Activated CD4-positive, alpha-beta T cell treated with anti-CD3 and anti-CD28 coated beads for 36 hours (primary cell): ENCODE data around the gene COL9A2. TPM values are rescaled to one million over a fixed set of nuclear protein-coding genes. Genes with fewer than 3 reads are reported as not detected.

Experiments
- ATAC-seq: fragments of 200-7000 bp; cut with Tn5 transposase; one replicate; pipeline ENCODE4 v1.10.0; 2021; ENCODE audit warnings: mild to moderate bottlenecking, moderate library complexity
- CTCF ChIA-PET: fragments of 350-600 bp; sonication (Branson Sonifier 250); formaldehyde crosslinking; loops from one replicate; lab custom pipeline; 2021; ENCODE audit warnings: antibody characterized with exemption; lab: Charles Lee
- POLR2A ChIA-PET: fragments of 350-600 bp; sonication (Branson Sonifier 250); formaldehyde crosslinking; loops from one replicate; lab custom pipeline; 2021; ENCODE audit warnings: antibody characterized with exemption, inconsistent platforms; lab: Charles Lee
- DNase-seq: peaks from one replicate; pipeline ENCODE4 v3.0.0-alpha.2; 2020
- H3K27ac Mint-ChIP-seq: one replicate; pipeline ENCODE4 v1.8.0; 2021; ENCODE audit warnings: mixed read lengths
- H3K27me3 Mint-ChIP-seq: one replicate; pipeline ENCODE4 v1.8.0; 2021; ENCODE audit warnings: mixed read lengths
- H3K36me3 Mint-ChIP-seq: one replicate; pipeline ENCODE4 v1.8.0; 2021; ENCODE audit warnings: low read depth, mixed read lengths
- H3K4me1 Mint-ChIP-seq: one replicate; pipeline ENCODE4 v1.8.0; 2021; ENCODE audit warnings: mixed read lengths
- H3K4me3 Mint-ChIP-seq: one replicate; pipeline ENCODE4 v1.8.0; 2021; ENCODE audit warnings: mild to moderate bottlenecking, moderate library complexity, mixed read lengths
- H3K9me3 Mint-ChIP-seq: one replicate; pipeline ENCODE4 v1.8.0; 2021; ENCODE audit warnings: low read depth, mixed read lengths
- intact Hi-C, 2 experiments: fragments of 100-400 bp; cut with DNase I in 1 of 2; cut with micrococcal nuclease in 1 of 2; formaldehyde crosslinking; loops; one replicate each; pipeline versions ENCODE4 v1.14.2 to v1.15.1; 2022 to 2024; cut with DNase I, micrococcal nuclease
- total RNA-seq, 2 experiments: library from RNA; stranded (reverse); gene quantifications; one replicate each; pipeline ENCODE4 v1.2.3, GENCODE V29; 2021

COL9A2 gene
- 1 to 10 TPM; 2.5 to 3.0 TPM for total RNA-seq

- DNase-seq (peak; percentile 75), ATAC-seq (peak; percentile 51)
- Mint-ChIP-seq H3K4me3 (peak within 1 kb of the TSS; percentile 72), H3K4me1 (peaks cover 42% of the 10 kb centered on the region), H3K27me3 (peaks cover 14% of the 10 kb centered on the region), H3K36me3 (no peaks in the 10 kb centered on the region), H3K9me3 (no peaks in the 10 kb centered on the region), H3K27ac (no peak within 1 kb of the TSS)
- ChIA-PET CTCF (interaction anchor here (0.6 to 5.8 kb wide), 19 partner anchors 13 to 1100 kb away, joined by 3 to 61 read pairs (median 4); no protein-coding TSS in a partner anchor), POLR2A (interaction anchor here (1.2 to 1.4 kb wide), 2 partner anchors 47 to 437 kb away, joined by 3 to 4 read pairs; no protein-coding TSS in a partner anchor)
- intact Hi-C loops = loop anchor here in 1 of 2 experiments (2.0 to 5.0 kb wide), 2 partner anchors 58 to 74 kb away; partner anchors contain the start of gene ZMPSTE24
These were observed at the start of gene COL9A2 for GRCh38 chr1:40316595-40317393. COL9A2 (minus strand) TSS chr1:40317286; CDS start chr1:40317197, 89 bp downstream.

GRCh38 chr1:40363721-40364120, 46.6 kb upstream of the COL9A2 start:
- Mint-ChIP-seq H3K27me3 (no peaks in the 10 kb centered on the region), H3K9me3 (peaks cover 6% of the 10 kb centered on the region), H3K36me3 (no peaks in the 10 kb centered on the region), H3K4me1 (peaks cover 12% of the 10 kb centered on the region), H3K4me3 (no peak overlapping the region), H3K27ac (no peak overlapping the region)
- ATAC-seq (peak; percentile 99), DNase-seq (peak; percentile 69)
- ChIA-PET POLR2A (interaction anchor here (0.6 to 2.1 kb wide), 9 partner anchors 9 to 621 kb away, joined by 3 to 19 read pairs (median 3); partner anchors contain the start of genes COL9A2 and SMAP2), CTCF (interaction anchor here (0.5 to 2.2 kb wide), 14 partner anchors 8 to 1147 kb away, joined by 3 to 14 read pairs (median 4); partner anchors contain the start of gene SMAP2)
- intact Hi-C loops = no loop called here

GRCh38 chr1:40362699-40363098, 45.6 kb upstream of the COL9A2 start:
- Mint-ChIP-seq H3K4me1 (peaks cover 12% of the 10 kb centered on the region), H3K4me3 (no peak overlapping the region), H3K36me3 (peaks cover 2% of the 10 kb centered on the region), H3K27me3 (no peaks in the 10 kb centered on the region), H3K27ac (no peak overlapping the region), H3K9me3 (peaks cover 11% of the 10 kb centered on the region)
- POLR2A ChIA-PET = no interaction called here
- CTCF ChIA-PET = interaction anchor here (0.7 to 1.3 kb wide), 2 partner anchors 20 to 278 kb away, joined by 3 to 5 read pairs; no protein-coding TSS in a partner anchor
- no peak for ATAC-seq
- intact Hi-C loops = no loop called here
- no peak for DNase-seq

DNA sequence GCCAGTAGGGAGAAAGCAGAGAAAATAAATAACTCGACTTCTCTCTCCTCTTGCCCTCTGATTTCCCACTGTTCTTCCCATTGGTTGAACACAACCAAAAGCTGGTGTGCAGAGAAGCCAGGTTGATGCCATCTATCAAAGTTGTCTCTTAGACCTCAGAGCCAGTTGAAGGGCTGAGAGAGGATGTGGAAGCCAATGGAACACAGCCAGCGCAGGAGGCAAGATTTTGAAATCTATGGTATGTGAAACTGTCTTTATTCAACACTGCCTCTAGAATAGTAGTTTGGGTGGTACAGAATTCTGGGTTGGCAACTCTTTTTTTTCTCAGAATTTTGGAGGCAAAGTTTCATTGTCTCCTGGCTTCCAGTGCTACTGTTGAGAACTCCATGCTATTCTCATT, 45.1 kb upstream of the COL9A2 start:
- ChIA-PET POLR2A (no interaction called here), CTCF (interaction anchor here (0.7 kb wide), 1 partner anchor 19 kb away, joined by 3 read pairs; no protein-coding TSS in a partner anchor)
- intact Hi-C loops = no loop called here
- peaks cover 11% of the 10 kb centered on the region for H3K9me3 Mint-ChIP-seq
- peaks cover 2% of the 10 kb centered on the region for H3K36me3 Mint-ChIP-seq
- ATAC-seq = no peak
- peaks cover 12% of the 10 kb centered on the region for H3K4me1 Mint-ChIP-seq
- no peak overlapping the region for H3K27ac Mint-ChIP-seq
- no peak overlapping the region for H3K4me3 Mint-ChIP-seq
- DNase-seq = no peak
- H3K27me3 Mint-ChIP-seq = no peaks in the 10 kb centered on the region

DNA sequence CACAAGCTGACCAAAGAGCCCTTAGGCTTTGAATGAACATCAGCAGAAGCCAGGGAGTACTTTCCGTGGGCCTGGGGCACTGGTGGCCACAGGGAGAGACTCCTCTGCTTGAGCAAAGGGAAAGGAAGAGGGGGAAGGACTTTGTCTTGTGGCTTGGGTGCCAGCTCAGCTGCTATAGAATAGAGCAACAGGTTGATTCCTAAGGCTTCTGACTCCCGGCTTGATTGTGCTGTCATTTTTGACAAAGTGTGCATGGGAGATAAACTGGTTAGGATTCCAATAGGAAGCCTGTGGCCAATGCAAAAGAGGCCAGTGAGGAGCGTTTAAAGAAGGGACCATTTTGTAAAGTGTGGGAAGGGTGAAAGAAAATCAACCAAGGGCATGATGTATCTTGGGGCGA, 44.6 kb upstream of the COL9A2 start:
- Mint-ChIP-seq H3K4me3 (no peak overlapping the region), H3K9me3 (peaks cover 11% of the 10 kb centered on the region), H3K27ac (no peak overlapping the region), H3K27me3 (no peaks in the 10 kb centered on the region), H3K4me1 (peaks cover 12% of the 10 kb centered on the region), H3K36me3 (peaks cover 2% of the 10 kb centered on the region)
- DNase-seq = no peak
- ATAC-seq = no peak
- intact Hi-C loops = no loop called here
- CTCF ChIA-PET = no interaction called here
- POLR2A ChIA-PET = no interaction called here

DNA sequence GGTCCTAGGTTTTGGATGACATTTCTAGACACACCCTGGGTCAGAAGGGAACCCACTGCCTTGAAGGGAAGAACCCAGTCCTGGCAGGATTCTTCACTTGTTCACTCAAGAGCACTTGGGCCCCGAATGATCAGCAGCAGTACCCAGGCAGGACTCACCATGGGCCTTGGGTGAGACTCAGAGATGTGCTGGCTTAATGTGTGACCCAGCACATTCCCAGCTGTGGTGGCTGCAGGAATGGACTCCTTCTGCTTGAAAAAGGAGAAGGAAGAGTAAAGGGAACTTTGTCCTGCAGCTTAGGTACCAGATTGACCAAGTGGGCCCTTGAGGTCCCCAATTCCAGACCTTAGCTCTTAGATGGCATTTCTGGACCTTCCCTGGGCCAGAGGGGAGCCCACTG, 44.1 kb upstream of the COL9A2 start:
- POLR2A ChIA-PET = no interaction called here

DNA sequence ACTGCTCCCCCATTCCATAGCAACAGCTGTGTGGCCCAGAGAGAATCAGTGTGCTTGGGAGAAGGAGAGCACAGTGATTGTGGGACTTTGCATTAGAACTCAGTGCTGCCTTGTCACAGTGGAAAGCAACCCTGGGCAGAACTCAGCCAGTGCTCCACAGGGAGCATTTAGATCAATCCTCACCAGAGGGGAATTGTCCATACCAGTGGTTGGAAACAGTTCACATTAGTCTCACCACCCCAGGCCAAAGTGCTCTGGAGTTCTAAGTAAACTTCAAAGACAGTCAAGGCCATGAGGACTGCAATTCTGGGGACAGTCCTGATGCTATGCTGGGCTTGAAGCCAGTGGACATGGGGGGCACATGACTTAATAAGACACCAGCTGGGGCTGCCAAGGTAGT, 43.5 kb upstream of the COL9A2 start:
- intact Hi-C loops = no loop called here
- H3K27me3 Mint-ChIP-seq = no peaks in the 10 kb centered on the region
- DNase-seq (no peak), ATAC-seq (no peak)
- POLR2A ChIA-PET = no interaction called here
- no peak overlapping the region for H3K4me3 Mint-ChIP-seq
- H3K9me3 Mint-ChIP-seq = peaks cover 11% of the 10 kb centered on the region
- peaks cover 2% of the 10 kb centered on the region for H3K36me3 Mint-ChIP-seq
- CTCF ChIA-PET = no interaction called here
- peaks cover 12% of the 10 kb centered on the region for H3K4me1 Mint-ChIP-seq
- H3K27ac Mint-ChIP-seq = no peak overlapping the region

More for the DNA sequence above, 44.1 kb upstream of the COL9A2 start:
- Mint-ChIP-seq H3K36me3 (peaks cover 2% of the 10 kb centered on the region), H3K4me1 (peaks cover 12% of the 10 kb centered on the region), H3K4me3 (no peak overlapping the region), H3K27ac (no peak overlapping the region), H3K27me3 (no peaks in the 10 kb centered on the region), H3K9me3 (peaks cover 11% of the 10 kb centered on the region)
- DNase-seq = no peak
- no peak for ATAC-seq
- CTCF ChIA-PET = no interaction called here
- intact Hi-C loops = no loop called here

GRCh38 chr1:40357625-40358024, 40.5 kb upstream of the COL9A2 start:
- Mint-ChIP-seq H3K36me3 (peaks cover 2% of the 10 kb centered on the region), H3K27me3 (no peaks in the 10 kb centered on the region), H3K4me1 (no peaks in the 10 kb centered on the region), H3K4me3 (no peak overlapping the region), H3K9me3 (peaks cover 11% of the 10 kb centered on the region), H3K27ac (no peak overlapping the region)
- ATAC-seq (no peak), DNase-seq (no peak)
- ChIA-PET CTCF (interaction anchor here (0.6 to 2.0 kb wide), 4 partner anchors 15 to 43 kb away, joined by 3 to 8 read pairs (median 3); no protein-coding TSS in a partner anchor), POLR2A (interaction anchor here (1.7 kb wide), 1 partner anchor 16 kb away, joined by 4 read pairs; the partner anchor contains the start of gene SMAP2)
- intact Hi-C loops = no loop called here

DNA sequence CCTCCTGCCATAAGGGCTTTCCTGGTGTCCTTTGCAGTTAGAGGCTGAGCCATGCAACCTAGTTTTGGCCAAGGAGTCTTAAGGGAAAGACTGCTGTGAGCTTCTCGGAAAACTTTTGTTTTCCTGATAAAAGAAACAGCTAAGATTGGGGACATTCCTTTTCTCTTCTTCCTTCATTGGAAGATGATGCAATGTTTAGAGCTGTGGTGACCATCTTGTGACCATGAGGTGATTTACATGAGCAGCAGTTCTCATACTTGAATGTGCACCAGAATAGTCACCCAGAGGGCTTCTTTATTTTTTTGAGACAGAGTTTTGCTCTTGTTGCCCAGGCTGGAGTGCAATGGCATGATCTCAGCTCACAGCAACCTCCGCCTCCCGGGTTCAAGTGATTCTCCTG, 36.0 kb upstream of the COL9A2 start:
- DNase-seq (no peak), ATAC-seq (no peak)
- no peak overlapping the region for H3K27ac Mint-ChIP-seq
- intact Hi-C loops = no loop called here
- no peaks in the 10 kb centered on the region for H3K27me3 Mint-ChIP-seq
- H3K36me3 Mint-ChIP-seq = peaks cover 1% of the 10 kb centered on the region
- POLR2A ChIA-PET = no interaction called here
- peaks cover 1% of the 10 kb centered on the region for H3K9me3 Mint-ChIP-seq
- no peak overlapping the region for H3K4me3 Mint-ChIP-seq
- CTCF ChIA-PET = interaction anchor here (1.0 to 2.4 kb wide), 3 partner anchors 12 to 211 kb away, joined by 3 to 10 read pairs (median 4); no protein-coding TSS in a partner anchor
- no peaks in the 10 kb centered on the region for H3K4me1 Mint-ChIP-seq

- ChIA-PET POLR2A (no interaction called here), CTCF (interaction anchor here (0.9 to 2.4 kb wide), 5 partner anchors 11 to 210 kb away, joined by 3 to 10 read pairs (median 4); no protein-coding TSS in a partner anchor)
- DNase-seq (no peak), ATAC-seq (no peak)
- intact Hi-C loops = no loop called here
- H3K9me3 Mint-ChIP-seq = no peaks in the 10 kb centered on the region
- no peaks in the 10 kb centered on the region for H3K4me1 Mint-ChIP-seq
- H3K36me3 Mint-ChIP-seq = no peaks in the 10 kb centered on the region
- H3K27ac Mint-ChIP-seq = no peak overlapping the region
- H3K27me3 Mint-ChIP-seq = no peaks in the 10 kb centered on the region
- no peak overlapping the region for H3K4me3 Mint-ChIP-seq
These were observed 35.0 kb upstream of the COL9A2 start for GRCh38 chr1:40352126-40352525.

- Mint-ChIP-seq H3K4me1 (no peaks in the 10 kb centered on the region), H3K36me3 (no peaks in the 10 kb centered on the region), H3K4me3 (no peak overlapping the region), H3K27me3 (no peaks in the 10 kb centered on the region), H3K27ac (no peak overlapping the region), H3K9me3 (no peaks in the 10 kb centered on the region)
- intact Hi-C loops = no loop called here
- ChIA-PET POLR2A (no interaction called here), CTCF (interaction anchor here (1.8 to 2.4 kb wide), 2 partner anchors 10 to 12 kb away, joined by 4 to 10 read pairs; no protein-coding TSS in a partner anchor)
- DNase-seq = no peak
- ATAC-seq = no peak
These were observed 34.0 kb upstream of the COL9A2 start for GRCh38 chr1:40351124-40351523.
